ENCODE data around the gene NOS1AP. TPM values are rescaled to one million over a fixed set of nuclear protein-coding genes. Genes with fewer than 3 reads are reported as not detected.
A peak's percentile ranks its signal among the peaks of the same experiment; 100 is the strongest.

Gene NOS1AP
- total RNA-seq, 1 experiment from 2014 or later = 0.98 TPM

DNA sequence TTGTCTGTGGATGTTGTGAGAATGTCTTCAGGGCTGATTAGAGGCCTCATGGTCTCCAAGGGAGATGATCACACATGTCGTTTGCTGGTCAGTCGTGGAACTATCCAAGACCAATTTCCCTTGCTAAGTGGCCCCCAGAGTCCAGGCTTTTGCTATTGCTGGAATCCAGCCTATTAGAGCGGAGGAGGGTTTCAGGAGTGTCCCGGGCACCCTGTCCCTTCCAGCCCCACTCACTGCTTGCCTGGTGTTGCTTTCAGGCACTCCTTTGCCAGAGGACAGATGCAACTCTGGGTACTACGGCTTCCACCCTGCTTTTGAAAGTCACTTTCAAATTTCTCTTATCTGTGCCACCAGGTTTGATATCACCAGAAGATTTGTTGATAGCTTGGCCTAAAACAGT is 149.1 kb downstream of the NOS1AP start:
- DNase-seq (ENCODE audit: low read depth) = no peak

DNA sequence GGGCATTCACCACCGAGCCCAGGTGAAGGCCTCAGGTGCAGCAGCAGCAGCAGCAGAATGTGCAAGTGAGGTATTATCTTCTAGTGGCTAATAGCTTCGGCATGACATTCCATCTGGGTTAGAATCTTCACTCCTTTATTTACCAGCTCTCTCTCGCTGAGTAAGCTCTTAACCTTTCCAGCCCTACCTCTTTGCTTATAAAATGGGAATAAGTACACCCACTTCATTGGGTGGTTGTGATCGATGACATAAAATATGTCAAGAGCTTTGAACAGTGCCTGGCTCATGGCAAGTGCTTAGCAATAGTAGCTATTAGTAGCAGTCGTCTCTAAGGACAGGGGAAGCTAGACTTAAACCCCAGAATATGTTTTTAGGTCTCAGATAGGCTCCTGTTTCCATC is 149.5 kb downstream of the NOS1AP start:
- no peak for DNase-seq (ENCODE audit: low read depth)

DNA sequence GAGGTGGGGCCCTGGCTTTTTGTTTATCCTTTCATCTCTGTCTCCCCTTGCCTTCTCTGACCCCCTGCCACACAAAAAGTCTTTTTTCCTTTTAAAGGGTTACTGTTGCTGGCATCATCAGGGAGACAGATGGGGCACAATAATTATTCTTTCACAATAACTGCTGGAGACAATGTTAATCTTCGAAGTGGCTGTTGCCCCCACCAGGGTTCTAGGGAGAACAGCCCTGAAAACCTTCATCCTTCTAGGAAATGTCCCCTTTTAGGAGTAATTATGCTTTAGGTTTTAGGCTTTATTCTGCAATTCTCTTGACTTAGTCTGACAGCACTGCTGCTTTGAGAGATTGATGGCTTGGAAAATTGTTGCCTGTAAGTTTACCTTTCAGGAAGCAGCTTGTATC is 150.0 kb downstream of the NOS1AP start:
- DNase-seq (ENCODE audit: low read depth) = no peak

DNA sequence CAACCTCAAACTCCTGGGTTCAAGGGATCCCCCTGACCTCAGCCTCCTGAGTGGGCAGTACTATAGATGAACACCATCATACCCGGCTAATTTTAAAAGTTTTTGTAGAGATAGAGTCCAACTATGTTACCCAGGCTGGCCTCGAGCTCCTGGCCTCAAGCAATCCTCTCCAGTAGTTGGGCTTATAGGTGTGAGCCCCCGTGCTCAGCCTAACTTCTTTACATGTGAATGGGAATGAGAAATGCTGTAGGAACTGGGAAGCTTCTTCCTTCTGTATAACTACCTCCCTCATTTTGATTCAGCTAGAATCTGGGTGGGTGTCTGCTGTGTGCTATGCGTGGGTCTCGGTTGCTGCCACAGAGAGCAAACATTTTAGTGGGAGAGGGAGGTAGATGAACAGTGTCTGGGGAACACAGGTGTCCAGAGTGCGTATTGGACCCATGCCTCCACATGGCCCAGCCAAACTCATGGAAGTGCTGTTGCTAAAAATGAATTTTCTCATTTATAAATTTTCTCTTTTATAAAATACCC is 150.6 kb downstream of the NOS1AP start:
- DNase-seq (ENCODE audit: low read depth) = no peak

DNA sequence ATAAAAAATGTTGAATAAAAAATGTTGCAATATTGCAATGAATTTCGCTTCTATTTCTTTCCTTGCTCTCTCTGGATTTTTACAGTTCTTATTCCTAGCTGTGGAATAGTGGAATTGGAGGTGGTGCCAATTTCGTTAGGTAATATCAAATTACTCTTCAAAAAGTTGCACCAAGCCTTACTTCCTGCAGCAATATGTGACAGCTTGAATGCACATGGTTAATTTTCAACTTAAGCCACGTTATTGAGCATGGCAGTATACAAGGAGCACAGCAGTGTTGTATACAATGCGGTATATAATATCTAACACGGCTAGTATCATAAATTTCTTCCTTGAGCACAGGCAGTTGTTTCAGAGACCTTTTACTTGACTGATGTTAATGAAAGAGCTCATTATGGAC is 152.5 kb downstream of the NOS1AP start:
- no peak for DNase-seq (ENCODE audit: low read depth)

DNA sequence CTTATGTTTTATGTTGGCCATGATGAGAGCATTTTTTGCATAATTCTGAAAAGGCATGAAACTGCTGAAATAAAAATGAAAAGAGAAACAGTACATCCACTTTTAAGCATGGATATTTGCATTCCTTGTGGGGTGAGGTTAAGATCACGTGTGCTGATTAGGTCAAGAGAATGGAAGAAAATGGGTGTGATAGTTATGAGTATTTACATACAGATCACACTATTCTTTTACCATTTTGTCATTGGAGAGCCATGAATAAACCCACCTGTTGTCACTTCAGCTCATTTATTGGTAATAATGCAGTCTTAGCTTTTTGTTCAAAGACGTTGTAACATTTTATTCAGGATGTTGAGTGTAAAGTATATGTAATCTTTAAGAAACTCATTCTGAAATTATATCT is 153.2 kb downstream of the NOS1AP start:
- no peak for DNase-seq (ENCODE audit: low read depth)

DNA sequence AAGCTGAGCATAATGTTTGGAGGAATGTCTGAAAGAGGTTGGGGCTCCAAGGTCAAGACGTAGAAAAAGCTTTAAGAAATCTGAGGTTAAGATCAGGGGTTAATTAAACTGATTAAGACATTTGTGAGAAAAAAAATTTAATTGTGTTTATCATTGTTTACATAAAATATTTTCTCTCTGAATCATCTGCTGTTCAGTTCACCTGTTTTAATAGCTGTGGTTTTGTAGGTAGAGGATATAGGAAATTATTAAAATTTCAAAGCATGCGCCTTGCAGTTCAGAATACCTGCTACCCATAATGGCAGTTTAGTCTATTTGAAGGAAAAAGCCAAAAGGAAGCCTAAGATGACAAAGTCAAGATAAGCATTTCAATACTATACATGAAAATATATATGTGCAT is 154.0 kb downstream of the NOS1AP start:
- DNase-seq (ENCODE audit: low read depth) = no peak

DNA sequence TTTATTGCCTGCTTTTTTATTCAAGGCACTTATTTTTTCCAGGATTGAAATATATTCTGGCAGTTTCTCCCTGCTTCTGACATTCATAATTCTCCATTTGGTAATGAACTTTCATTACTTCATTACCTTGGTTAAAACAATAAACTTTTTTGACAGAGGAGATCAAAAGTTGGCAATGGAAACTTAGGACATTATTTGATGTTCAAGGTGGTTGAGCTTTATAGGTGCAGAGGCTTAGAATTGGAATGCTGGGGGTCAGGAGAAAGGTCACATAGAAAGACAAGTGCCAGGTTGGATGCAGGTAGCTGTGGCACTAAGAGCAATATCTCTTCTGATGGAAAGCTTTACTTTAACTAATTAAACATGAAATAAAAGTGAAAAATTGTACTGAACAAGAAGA is 154.8 kb downstream of the NOS1AP start:
- no peak for DNase-seq (ENCODE audit: low read depth)

DNA sequence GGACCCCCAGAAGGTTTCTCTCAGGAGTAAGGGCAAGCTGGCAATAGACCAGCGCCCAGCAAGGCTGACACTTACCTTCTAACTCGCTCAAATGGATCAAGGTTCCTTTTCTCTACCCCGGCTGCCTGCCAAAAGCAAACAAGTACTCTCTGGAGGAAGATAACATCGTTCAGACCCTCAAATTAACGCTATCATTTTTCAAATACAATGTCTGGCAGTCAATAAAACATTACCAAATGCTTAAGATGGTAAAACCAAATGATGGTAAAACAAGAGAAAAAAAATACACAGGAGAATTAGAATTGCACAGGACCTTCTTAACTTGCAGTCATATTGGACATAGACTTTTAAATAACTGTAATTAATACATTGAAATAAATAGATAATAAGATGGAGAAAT is 159.1 kb downstream of the NOS1AP start:
- no peak for DNase-seq (ENCODE audit: low read depth)

DNA sequence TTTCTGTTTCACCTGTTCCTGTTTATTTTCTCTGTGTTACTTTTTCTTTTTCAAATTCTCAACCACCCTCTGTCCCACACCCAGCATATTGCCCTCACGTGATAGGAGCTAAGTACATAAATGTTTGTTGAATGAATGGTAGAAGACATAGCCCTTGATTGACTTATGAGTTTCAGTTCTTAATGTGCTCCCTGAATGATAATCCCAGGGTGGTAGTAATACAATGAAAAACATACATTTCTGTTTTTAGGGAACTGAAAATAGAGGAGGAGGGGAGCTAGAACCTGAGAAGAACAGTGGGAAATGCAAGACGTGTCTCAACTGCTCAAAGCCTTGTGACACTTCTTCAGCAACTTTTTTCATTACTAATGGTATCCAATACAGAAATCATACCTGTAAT is 160.1 kb downstream of the NOS1AP start:
- no peak for DNase-seq (ENCODE audit: low read depth)

DNA sequence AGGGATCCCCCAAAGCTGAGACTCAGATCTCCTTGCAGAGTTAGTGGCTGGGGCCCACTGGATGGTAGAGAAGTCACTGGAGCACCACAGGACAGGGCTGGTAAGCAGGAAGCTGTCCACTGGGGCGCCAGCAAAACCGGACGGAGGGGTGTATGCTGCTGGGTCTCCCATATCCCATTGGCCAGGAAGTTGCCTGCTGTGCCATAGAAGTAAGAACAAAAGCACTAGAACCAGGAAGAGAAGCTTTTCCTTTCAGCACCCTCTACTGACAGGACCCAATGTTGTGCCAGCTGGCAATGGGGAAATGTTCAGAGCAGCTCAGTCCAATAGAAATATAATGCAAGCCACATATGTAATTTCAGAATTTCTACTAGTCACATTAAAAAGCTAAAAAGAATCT is 160.6 kb downstream of the NOS1AP start:
- DNase-seq (ENCODE audit: low read depth) = peak; percentile 18

DNA sequence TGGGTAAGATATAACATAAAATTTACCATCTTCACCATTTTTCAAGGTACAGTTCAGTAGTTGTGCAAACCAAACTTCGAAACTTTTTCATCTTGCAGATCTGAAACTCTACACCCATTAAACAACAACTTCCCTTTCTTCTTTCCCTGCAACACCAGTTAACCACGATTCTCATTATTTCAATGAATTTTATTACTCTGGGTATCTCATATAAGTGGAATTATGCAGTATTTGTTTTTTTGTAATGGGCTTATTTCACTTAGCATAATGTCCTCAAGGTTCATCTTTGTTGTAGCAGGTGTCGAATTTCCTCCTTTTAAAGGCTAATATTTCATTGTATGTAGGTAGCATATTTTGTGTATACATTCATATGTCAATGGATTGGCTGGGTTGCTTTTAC is 161.0 kb downstream of the NOS1AP start:
- no peak for DNase-seq (ENCODE audit: low read depth)

DNA sequence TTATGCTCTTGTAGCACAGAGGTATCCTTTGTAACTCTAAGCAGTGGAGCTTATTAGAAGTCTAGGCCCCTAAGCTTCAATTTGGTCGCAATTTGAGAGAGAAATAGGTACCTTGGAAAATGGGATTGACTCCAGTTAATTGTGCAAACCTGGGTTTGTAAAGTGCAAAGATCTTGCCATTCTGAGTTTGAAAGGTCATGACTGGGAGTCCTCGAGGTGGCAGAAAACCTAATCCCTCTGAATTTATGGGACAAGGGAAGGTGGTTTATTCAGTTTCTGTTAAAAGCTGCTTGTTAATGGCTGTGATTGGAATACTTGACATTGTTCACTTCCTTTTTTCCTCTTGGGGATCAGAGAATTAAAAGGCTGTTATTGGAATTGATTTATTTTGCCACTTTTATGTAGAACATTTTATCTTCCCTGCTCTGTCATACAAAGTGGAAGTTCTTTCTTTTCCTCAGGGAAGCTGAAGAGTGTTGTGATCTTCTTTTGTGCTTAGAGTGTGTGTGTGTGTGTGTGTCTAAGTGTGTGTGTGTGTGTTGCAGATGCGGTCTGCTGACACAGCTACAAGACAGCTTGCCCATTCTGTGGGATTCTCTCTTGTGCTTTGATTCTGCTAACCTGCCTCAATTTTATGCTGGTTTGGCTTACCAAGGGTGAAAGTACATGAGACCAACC is 162.7 kb downstream of the NOS1AP start:
- DNase-seq (ENCODE audit: low read depth) = no peak

DNA sequence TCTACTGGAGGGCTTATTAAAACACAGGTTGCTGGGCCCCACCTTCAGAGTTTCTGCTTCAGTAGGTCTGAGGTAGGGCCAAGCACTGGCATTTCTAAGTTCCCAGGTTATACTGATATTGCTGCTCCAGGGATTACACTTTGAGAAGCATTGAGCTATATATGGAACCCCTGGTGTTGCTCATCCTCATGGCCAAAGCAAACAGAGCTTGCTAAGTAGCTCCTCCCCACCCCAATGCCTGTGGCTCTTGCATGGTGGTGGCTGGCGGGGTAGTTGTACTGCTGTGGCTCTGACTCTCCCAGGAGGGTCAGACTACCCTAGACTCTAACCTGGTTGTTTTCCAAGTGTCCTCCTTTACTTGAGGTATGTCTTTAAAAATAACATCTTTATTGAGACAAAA is 163.6 kb downstream of the NOS1AP start:
- DNase-seq (ENCODE audit: low read depth) = no peak

DNA sequence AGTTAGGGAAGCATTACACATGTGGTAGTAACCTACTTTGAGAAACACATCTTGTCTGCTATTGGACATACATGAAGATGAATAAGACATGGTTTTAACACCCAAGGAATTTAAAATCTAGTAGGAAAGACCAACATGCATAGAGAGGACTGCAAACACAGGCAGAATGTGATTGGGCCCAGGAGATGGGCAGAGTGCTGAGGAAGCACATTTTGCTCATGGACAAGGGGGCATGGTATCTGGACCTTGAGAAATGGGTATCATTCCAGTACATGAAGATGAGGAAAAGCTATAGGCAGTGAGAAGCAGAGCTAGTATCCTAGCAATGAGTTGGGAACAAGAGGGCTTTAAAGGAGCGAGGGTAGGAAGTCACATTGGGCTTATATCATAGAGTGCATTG is 164.4 kb downstream of the NOS1AP start:
- DNase-seq (ENCODE audit: low read depth) = no peak

DNA sequence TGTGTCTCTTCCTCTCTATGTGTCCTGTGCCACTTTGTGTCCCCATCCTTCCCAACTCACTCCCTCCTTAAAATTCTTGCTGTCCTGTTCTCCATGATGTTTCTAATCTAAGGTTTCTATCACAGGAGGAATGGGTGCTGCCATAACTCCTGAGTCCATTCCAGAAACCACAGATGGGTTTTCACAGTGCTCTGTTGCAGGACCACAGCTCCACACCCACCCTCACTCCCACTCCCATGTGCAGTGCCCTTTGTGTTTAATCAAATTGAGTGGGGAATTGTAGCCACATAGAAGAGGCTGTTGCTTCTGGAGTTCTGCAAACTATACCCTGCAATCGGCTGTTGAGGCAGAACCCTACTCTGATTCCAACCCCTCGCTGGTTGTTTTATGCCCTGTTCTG is 165.1 kb downstream of the NOS1AP start:
- no peak for DNase-seq (ENCODE audit: low read depth)

DNA sequence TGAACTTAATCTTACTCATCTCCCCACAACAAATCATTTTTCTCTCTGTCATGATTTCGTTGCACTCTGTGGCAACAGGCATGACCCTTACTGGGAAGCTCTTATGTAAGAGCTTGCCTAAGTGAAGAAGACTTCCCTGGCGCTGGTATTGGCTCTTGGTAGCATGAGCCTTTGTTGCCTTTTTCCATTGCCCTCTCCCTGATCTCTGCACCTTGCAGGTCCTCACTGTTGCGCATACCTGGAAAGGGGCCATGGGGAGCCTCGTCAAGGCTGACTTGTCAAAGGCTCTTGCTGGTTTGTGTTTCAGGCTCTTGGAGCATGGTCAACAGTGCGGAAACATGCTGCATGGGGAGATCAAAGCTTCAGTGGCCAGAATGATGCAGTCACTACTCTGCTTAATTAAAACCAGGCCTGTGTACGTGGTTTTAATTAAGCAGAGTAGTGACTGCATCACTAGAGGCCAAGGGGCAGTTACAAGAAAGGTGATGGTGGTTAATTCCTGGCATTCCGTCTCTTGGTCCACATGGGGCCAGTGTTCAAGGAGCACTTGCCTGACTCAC is 165.8 kb downstream of the NOS1AP start:
- DNase-seq (ENCODE audit: low read depth) = peak; percentile 17

DNA sequence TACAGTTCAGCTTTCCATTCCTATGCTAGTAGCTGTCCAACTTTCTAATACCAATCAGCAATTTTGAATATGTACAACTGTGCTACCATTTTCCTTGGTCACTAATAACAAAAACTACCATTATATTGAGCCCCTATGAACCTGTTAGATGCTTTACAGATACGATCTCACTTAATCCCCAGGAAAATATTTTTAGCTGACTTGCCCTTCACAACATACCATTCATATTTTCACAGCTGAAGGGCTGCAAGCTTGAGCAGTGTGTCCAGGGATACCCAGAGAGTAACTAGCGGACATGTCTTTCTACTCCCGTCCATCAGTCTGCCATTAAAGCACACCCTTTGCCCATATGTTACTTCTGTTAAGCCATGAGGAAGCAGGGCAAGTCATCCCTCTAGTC is 166.7 kb downstream of the NOS1AP start:
- no peak for DNase-seq (ENCODE audit: low read depth)

DNA sequence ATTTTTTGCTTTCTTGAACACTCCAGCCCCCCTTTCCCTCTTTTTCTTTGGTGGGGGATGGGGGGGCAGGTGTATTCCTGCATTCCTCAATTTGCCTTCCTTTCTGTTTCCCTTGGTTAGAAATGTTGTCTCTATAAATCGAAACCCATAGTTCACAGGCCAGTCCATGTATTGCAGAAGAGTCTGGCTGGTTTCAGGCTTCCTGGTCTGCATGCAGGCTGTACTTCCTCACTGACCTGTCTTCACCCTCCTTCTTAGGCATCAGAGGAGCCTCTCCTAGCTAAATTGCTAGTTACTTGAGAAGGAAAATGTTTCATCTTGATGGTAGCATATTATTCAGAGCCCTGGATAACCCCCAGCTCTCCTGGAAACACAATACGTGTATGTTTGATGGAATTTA is 167.1 kb downstream of the NOS1AP start:
- no peak for DNase-seq (ENCODE audit: low read depth)

DNA sequence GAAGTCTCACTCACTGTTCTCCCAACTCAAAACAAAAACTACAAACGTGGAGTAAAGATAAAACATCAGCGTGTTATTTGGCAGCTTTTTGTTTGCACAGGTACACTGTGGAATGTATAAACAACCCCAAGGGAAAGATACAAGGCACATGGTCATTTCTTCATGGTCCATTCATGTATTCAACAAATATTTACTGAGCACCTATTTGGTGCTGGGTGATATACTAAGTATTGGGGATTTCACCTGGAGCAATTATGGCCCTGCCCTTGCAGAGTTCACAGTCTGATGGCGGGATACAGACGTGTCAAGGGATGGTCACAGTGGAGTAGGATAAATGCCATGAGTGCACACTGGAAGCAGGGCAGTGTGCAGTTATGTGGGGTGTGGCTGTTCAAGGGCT is 171.1 kb downstream of the NOS1AP start:
- DNase-seq (ENCODE audit: low read depth) = no peak

DNA sequence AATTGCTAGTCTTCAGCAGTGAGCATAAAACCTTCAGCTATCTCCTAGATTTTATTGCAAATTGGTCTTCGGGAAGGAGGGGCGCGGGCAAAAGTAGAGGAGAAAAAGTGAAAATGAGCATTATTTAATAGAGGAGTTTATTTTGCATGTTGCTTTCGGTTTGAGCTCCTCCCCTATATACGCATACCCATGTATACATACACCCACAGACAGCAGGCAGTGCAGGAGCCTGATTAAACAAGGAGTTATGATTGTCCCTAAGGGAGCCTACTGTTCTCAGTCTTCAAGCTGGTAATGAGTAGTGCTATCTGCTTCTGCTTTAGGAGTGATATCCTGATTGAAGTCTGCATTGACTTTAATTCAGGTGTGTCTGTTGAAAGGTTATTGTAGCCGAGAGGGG is 173.3 kb downstream of the NOS1AP start:
- no peak for DNase-seq (ENCODE audit: low read depth)

DNA sequence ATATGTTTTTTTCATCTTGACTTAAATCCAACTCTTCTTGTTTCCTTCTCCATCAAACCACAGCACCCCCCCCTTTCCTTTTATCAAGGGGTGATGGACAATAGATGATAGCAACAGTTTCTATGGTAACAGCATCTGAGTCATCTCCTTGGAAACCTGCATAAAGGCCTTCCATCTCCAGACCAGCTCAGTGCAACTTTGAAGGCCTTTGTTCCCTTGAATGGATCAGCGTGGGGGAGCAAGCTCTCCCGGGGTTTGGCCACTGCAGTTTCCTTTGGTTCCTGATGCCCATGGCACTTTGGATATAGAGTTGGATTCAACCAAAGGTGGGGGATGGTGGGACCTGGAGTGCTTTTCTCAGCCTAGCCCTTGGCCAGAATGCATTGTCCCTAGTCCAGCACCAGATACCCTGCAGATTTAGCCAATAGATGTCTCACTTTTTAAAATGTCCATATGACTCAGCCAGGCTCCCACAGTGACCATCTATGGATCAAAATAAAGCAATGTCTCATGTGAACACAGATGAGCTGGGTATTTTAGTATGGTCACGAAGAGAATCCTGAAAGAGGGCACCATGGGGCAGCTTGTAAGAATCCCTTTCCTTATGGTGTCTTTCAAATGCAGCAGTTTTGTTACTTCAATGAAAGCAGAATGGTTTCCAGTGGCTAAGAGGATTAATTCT is 179.5 kb downstream of the NOS1AP start:
- DNase-seq (ENCODE audit: low read depth) = peak; percentile 15

Data from LHCN-M2 (cell line).